HG02840 (cell line): Measurements from ENCODE around the gene SNTG2.
"Not testable (repeated sequence)": the region's sequence is repeated elsewhere in the genome, so short reads cannot be mapped to it uniquely, and the experiment has no call there.

ENCODE experiments used
- ATAC-seq: cut with Tn5 transposase; IDR thresholded peaks from one replicate; pipeline ENCODE4 v1.9.1; 2021; ENCODE audit warnings: mild to moderate bottlenecking, moderate library complexity, moderate number of reproducible peaks; ENCODE audit not compliant: unreplicated experiment, low FRiP score

SNTG2 gene

DNA sequence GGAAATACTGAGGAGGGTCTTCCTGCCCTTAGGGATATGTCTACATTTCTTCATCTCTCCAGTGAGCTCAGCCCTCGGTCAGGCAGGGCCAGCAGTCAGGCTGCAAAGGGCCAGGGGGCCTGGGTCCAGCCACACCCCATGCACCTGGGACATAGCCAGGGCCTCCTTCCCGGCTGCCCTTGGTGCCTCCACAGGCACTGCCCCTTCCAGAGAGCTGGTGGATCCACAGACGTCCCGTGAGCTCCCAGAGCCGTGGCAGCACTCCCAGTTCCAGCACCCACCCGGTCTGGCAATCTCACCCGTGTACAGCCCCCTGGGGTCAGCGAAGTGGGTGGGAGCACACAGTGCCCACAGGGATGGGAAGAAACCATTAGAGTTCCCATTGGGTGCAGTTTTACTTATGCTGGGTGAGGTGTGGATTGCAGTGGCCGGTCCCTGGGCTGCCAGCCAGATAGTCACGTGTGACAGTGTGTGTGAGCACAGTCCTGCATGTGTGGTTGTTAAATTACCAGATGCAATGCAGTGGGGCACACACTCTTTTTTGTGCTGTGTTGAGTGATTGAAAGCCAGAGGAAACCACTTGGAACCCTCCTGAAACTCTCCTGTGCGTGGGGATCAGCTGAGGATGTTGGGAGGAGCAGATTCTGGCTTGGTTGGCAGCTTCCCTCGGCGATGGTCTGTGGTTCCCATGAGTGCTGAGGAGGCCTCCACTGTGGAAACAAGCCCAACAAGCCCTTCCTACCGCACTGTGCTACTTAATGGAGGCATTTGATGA lies 131.0 kb downstream of the SNTG2 start:
- no peak for ATAC-seq

DNA sequence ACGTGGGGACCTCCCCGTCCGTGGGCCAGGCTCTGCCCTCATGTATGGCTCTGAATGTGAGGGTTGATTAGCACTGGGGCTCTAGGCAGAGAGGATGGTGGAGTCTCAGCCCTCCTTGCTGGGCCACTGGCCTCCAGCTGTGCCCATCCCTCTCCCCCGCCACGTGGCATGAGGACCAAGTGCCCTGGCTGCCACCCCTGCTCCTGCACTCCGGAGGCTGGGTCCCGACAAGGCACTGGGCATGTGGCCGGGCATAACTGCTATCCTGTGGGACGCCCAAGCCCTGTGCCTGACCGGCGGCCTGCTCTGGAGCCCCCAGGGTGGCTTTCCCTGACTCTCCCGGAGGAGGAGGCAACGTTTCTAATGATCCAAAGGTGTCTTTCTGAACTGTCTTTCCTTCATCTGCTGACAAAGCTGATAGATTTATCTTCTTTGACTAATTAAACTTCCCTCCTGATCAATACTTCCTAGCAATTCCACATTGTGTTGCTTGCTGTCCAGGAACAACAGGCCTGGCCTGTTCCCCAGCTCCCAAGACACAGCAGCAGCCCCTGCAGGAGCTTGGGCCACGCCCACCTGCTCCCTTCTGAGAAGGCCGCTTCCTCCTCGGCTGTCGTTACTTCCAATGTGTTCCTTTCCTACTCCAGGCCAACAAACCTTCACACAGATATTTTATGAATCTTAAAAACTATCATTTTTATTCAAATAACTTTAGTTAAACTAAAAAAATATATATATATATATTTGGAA lies 132.0 kb downstream of the SNTG2 start:
- ATAC-seq: no peak

DNA sequence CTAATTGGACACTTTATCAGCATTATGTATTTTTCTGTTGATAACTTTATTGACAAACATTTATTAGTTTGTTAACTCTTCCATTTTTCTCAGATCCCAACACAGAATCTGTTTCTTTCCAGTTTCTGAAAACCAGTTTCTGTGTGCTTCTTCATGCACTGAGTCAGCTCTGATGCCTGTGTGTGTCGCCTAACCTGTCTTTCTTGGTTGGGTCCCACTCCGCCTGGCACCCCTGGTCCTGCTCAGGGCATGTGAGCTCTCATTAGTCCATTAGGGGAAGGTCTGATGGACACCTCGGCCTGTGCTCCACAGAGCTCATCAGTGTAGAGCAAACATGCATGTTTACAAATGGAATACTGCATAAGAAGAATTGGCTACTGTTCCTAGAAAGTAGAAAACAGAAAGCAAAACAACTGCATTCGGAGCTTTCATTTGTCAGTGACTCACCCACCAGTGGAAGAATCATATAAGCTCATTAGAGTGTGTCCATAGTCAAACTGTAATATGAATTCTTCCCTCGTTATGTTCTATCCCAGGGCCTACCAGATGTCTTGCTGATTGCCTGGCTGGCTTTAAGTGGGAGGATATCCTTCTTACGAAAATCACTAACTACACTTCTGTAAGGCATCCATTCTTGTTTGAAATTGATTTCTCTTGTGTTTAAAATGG lies 137.7 kb downstream of the SNTG2 start:
- no peak for ATAC-seq

DNA sequence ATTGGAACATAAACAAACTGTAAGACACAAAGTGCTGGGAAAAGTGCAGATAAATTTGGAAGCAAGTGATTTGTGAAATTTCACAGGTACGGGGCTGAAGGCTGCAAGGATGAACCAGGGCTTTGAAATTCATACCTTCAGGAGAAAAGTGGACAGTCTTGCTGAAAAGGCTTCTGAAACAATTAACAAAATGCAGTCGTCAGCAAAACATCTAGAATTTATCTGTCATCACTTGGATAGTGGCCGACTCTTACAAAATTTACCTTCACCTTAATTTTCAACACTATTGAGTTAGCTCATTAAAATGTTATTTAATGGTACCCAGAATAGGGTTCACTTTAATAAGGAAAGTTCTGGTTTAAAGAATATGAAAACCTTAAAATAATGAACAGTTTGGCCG lies 138.3 kb downstream of the SNTG2 start:
- ATAC-seq: no peak

DNA sequence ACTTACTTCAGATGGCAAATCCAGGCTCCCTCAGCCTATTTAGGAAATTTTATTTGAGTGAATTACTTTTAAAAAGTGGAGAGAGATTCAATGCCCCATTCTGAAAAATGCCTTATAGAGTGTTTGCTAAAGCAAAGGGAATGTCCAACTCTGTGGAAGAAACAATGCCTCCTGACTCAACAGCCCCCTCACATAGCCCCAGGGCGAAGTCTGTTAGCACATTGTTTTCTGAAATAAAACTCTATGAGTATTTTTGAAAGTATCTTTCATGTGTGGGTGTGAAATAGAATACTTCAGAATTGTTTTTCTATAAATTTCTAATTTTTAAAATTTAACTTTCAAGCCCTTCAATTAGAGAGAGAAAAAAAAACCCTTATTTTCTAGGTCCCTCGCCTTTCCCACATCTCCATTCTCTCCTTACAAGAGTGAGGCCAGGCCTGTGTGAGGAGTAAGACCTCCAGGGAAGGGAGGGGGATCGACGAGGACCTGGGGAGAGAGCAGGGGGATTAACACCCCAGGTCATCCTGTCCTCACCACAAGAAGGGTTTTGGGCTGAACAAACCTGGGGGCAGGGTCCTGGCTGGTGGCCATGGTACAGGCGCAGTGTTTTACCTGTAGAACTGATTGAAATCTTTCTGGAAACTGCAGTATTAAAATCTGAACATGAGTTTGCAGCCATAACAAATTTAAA lies 141.4 kb downstream of the SNTG2 start:
- ATAC-seq: no peak

GRCh38 chr2:1093668-1094067 lies 143.0 kb downstream of the SNTG2 start:
- not testable (repeated sequence) for ATAC-seq

DNA sequence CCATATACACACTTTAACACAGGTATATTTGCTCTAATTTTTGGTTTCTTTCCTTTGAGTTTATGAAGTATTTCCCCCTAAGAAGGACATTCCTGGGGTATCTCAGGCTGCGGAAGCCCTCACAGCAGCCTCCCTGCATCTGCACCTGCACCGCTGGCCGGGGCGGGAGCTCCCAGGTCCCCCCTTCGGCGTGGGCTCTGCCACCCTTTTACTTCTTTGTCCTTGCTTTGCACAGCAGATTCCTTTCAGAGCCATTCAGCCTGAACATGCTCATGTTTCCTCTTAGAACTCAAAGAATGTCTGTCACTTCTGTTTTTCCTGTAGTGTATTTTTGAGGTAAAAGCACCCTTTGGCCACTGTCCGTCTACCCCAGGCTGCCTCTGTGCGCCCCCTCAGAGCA lies 146.5 kb downstream of the SNTG2 start:
- ATAC-seq: no peak

- no peak for ATAC-seq
Measured at GRCh38 chr2:1099418-1099817, 148.8 kb downstream of the SNTG2 start.

DNA sequence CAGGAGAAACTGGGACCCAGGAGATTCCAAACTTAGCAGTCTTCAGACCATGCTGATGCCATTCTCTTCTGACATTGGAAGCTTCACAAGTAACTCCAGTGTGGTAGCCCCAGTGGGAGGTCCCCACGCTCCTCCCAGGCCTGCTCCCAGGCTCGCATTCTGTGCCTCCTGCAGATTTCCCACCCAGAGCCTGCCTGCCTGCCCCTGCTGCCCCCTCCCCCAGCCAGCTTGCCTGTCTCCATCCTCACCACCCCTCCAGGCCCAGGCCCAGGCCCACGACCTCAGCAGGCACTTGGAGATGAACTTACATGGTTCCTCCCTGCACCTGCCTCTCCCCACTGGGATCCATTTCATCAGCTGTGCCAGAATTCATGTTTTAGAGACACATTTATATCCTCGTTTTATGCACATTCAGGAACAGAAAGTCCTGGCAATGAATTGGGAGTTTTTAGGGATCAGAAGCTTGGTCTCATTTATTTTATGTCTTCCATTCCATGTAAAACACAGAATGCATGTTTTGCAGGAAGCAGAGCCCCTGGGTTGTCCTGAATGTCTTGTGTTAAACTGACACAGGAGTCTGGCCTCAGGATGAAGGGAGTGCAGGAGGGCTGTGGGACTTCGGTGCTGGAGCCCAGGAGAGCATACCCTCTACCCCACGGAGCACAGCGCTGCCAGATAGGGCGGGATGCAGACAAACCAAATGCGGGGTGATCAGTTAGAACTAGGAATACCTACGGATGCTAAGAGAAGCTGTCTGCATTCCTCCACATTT lies 150.5 kb downstream of the SNTG2 start:
- ATAC-seq: no peak

- no peak for ATAC-seq
Measured at GRCh38 chr2:1101982-1102590, 151.4 kb downstream of the SNTG2 start.

DNA sequence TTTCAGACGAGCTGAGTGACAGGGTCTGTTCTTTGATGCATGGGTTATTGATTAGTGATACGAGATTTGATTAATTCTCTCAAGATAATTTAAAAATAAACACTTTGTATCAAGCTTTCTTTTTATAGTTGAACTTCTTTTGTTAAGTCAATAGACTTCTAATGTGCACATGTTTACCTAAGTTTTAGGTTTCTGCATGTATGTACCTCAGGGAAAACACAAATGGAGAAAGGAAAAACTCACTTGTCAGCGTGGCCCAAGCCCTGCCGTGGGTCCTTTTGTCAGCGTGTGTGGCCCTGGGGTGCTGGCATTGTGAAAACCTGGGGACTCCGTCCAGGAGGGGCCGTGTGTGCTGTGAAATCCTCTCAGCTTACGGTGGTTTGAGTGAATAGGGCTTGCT lies 153.7 kb downstream of the SNTG2 start:
- ATAC-seq: no peak

DNA sequence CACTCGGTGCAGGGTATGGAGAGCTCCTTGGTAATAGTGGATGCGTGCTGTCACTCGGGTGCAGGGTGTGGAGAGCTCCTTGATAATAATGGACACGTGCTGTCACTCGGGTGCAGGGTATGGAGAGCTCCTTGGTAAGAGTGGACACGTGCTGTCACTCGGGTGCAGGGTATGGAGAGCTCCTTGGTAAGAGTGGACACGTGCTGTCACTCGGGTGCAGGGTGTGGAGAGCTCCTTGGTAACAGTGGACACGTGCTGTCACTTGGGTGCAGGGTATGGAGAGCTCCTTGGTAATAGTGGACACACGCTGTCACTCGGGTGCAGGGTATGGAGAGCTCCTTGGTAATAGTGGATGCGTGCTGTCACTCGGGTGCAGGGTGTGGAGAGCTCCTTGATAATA lies 155.7 kb downstream of the SNTG2 start:
- ATAC-seq: not testable (repeated sequence)

DNA sequence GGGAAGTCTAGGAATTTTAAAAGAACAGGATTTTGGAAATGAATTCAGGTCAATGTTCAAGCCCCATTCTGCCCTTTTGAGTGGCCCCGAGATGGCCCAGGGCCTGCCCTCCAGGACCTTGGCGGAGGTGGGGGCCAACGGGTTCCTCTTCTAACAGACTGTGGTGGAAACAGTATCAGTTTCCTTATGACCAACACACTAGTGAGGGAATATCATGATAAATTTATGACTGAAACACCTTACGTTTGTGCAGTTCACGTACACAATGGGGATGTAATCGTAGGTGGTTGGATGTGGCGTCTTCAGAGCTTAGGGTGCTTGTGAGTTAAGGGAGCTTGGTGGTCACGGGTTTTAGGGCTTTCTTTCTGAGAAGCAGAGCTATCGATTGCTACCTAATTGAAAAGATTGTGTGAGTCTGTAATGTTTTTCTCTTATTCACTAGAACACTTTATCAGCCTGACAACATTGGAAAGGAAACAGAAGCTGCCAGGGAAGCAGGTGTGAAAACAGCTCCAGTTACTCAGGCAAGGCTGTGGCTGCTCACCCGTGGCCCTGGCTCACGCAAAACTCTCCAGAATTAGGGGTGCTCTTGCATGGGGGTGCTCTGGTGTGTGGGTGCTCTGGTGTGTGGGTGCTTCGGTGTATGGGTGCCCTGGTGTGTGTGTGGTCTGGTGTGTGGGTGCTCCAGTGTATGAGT lies 165.3 kb downstream of the SNTG2 start:
- ATAC-seq: no peak

GRCh38 chr2:1117569-1117968 lies 166.9 kb downstream of the SNTG2 start:
- no peak for ATAC-seq

DNA sequence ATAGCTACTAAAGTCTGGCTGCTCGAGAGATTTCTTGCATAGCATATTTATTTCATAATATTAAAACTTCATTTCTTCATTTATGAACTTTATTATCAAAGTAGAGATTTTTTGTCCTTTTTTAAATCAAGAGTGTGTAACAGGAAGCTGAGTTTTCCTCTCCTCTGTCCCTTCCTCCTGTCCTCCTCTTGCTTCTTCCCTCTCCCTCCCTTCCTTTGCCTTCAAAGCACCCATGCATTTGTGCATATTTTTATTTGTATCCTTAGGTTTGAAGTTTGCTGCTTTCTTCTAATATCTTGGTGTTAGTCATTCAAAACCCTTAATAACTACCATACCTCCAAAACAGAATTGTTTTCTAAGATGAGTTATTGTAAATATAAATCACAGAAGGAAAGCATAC lies 174.6 kb downstream of the SNTG2 start:
- no peak for ATAC-seq

DNA sequence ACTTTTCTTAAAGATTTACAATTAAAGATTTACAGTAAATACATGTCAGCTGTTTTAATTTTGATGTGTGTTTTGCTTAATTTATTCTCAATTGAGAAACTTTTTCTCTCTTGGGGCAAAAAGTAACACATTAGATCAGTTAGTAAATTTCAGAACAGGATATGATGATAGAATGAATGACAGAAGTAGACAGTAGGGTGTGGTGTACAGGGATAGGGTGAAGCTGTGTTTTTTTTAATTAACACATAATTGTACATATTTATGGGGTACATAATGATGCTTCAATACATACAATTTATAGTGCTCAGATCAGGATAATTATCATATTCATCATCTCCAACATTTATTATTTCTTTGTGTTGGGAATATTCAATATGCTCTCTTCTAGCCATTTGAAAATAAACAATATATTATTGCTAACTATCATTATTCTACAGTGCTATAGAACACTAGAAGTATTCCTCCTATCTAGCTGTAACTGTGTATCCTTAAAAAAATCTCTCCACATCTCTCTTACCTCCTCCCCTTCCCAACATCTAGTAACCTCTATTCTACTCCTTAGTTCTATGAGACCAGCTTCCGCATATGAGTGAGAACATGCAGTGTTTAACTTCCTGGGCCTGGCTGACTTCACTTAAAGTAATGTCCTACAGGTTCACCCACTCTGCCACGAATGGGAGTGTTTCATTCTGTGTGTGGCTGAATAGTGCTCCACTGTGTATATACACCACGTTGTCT lies 175.2 kb downstream of the SNTG2 start:
- no peak for ATAC-seq

- no peak for ATAC-seq
Measured at GRCh38 chr2:1129982-1130381, 179.3 kb downstream of the SNTG2 start.

DNA sequence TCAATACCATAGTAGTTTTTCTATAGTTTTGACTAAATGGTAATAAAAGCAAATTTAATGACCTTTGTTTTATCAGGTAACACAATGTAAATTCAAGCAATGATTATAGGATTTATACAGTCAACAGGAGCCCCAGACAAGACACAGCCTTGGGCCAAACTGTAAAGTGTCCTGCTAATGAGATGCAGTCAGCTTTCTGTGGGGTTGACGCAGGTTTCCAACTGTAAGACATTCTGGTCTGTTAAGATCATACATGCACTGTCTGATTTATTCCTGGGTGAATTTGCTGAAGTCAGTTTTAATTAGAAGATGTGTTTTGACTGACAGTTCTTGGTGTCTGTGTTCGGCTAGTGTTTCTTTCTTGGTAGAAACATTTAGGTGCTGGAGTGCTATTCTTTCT lies 180.3 kb downstream of the SNTG2 start:
- ATAC-seq: no peak
